ENCODE measurements around the gene BIN1. TPM values are rescaled to one million over a fixed set of nuclear protein-coding genes. Genes with fewer than 3 reads are reported as not detected.
A peak's percentile ranks its signal among the peaks of the same experiment; 100 is the strongest.

The BIN1 gene
- polyA plus RNA-seq, 1 donor = 103 TPM

GRCh38 chr2:127060264-127060945 is 46.5 kb downstream of the BIN1 start:
- no peak for DNase-seq

GRCh38 chr2:127059559-127059958 is 47.4 kb downstream of the BIN1 start:
- DNase-seq = no peak

GRCh38 chr2:127058954-127059252 is 48.1 kb downstream of the BIN1 start:
- DNase-seq = no peak

GRCh38 chr2:127058246-127058953 is 48.6 kb downstream of the BIN1 start:
- DNase-seq = no peak

GRCh38 chr2:127057371-127058245 is 49.3 kb downstream of the BIN1 start:
- DNase-seq = no peak

- no peak for DNase-seq
Measured at GRCh38 chr2:127056631-127057370, 50.2 kb downstream of the BIN1 start.

- no peak for DNase-seq
Measured at GRCh38 chr2:127056086-127056485, 50.9 kb downstream of the BIN1 start.

- DNase-seq = no peak
Measured at GRCh38 chr2:127055786-127056076, 51.2 kb downstream of the BIN1 start.

GRCh38 chr2:127054996-127055785 is 51.8 kb downstream of the BIN1 start:
- no peak for DNase-seq

GRCh38 chr2:127054604-127054930 is 52.4 kb downstream of the BIN1 start:
- no peak for DNase-seq

GRCh38 chr2:127053731-127054603 is 53.0 kb downstream of the BIN1 start:
- no peak for DNase-seq

GRCh38 chr2:127052771-127053691 is 53.9 kb downstream of the BIN1 start:
- no peak for DNase-seq

GRCh38 chr2:127052057-127052770 is 54.7 kb downstream of the BIN1 start:
- no peak for DNase-seq

GRCh38 chr2:127051116-127052056 is 55.6 kb downstream of the BIN1 start:
- DNase-seq = no peak

- no peak for DNase-seq
Measured at GRCh38 chr2:127050803-127051115, 56.2 kb downstream of the BIN1 start.

GRCh38 chr2:127049927-127050802 is 56.8 kb downstream of the BIN1 start:
- peak; percentile 58 for DNase-seq
